Measurements from ENCODE around the gene TRMT61B.

Gene TRMT61B

DNA sequence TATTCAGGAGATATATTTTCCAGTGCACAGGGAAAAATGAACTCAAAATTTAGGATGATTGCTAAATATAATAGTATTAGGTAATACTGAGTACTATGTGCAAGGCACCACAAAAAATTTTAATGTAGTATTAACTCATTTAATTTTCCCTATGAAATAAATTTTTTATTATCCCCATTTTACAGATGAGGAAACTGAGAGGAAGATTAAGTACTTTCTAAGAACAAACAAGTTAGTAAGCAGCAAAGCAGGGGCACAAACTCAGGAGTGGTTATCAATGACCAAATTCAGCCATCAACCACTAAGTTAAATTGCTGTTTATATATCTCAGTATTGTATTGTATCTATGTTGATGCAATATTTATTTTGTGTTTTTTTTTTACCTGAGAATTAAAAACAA lies 45.2 kb downstream of the TRMT61B start:
- no peaks in the 10 kb centered on the region for H3K4me1 Mint-ChIP-seq
- no peaks in the 10 kb centered on the region for H3K36me3 Mint-ChIP-seq (ENCODE audit: low read depth)
- no peak overlapping the region for H3K27ac Mint-ChIP-seq
- no peak for TF ChIP-seq CTCF (IDR thresholded peaks at IDR 0.05; ENCODE audit: unreplicated experiment in 3 of 3)
- no peaks in the 10 kb centered on the region for H3K9me3 Mint-ChIP-seq
- H3K27me3 Mint-ChIP-seq (ENCODE audit: low read depth), result no peaks in the 10 kb centered on the region
- H3K4me3 Mint-ChIP-seq, result no peak overlapping the region

- Mint-ChIP-seq H3K4me1 (no peaks in the 10 kb centered on the region), H3K27me3 (ENCODE audit: low read depth) (no peaks in the 10 kb centered on the region), H3K36me3 (ENCODE audit: low read depth) (no peaks in the 10 kb centered on the region), H3K4me3 (no peak overlapping the region), H3K9me3 (no peaks in the 10 kb centered on the region), H3K27ac (no peak overlapping the region)
- TF ChIP-seq CTCF (IDR thresholded peaks at IDR 0.05; ENCODE audit: unreplicated experiment in 3 of 3), result no peak
These were observed 45.9 kb downstream of the TRMT61B start for GRCh38 chr2:28824207-28824606.

- Mint-ChIP-seq H3K27me3 (ENCODE audit: low read depth) (no peaks in the 10 kb centered on the region), H3K4me3 (no peak overlapping the region), H3K36me3 (ENCODE audit: low read depth) (no peaks in the 10 kb centered on the region), H3K27ac (no peak overlapping the region), H3K4me1 (no peaks in the 10 kb centered on the region), H3K9me3 (no peaks in the 10 kb centered on the region)
- no peak for TF ChIP-seq CTCF (IDR thresholded peaks at IDR 0.05; ENCODE audit: unreplicated experiment in 3 of 3)
These were observed 48.1 kb downstream of the TRMT61B start for GRCh38 chr2:28822036-28822435.

DNA sequence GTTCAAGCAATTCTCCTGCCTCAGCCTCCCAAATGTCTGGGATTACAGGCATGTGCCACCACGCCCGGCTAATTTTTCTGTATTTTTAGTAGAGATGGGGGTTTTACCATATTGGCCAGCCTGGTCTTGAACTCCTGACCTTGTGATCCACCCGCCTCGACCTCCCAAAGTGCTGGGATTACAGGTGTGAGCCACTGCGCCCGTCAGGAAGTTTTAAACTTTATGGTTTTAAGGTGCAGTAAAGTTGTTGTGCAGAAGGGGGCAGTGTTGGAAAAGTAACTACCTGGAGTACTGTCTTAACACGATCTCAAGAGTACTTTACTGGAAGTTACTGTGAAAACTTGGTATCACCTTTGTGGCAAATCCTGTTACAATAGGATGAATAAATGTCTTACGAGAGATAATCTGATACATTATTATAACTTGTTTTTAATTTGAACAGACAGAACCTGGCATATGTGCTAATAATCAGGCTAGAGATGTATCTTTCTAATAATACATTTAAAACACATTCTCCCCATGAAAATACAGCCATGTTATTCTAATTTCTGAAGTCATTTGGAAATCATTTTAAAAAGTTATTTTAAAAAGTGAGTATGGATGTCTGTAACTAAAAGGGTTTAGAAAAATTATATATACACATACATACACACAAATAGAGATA lies 48.7 kb downstream of the TRMT61B start:
- Mint-ChIP-seq H3K9me3 (no peaks in the 10 kb centered on the region), H3K36me3 (ENCODE audit: low read depth) (no peaks in the 10 kb centered on the region)
- peak; percentile 54 to 66 (median 59) for TF ChIP-seq CTCF (IDR thresholded peaks at IDR 0.05; ENCODE audit: unreplicated experiment in 3 of 3)

GRCh38 chr2:28818053-28818452 lies 52.1 kb downstream of the TRMT61B start:
- Mint-ChIP-seq H3K4me1 (no peaks in the 10 kb centered on the region), H3K9me3 (no peaks in the 10 kb centered on the region), H3K27me3 (ENCODE audit: low read depth) (no peaks in the 10 kb centered on the region), H3K36me3 (ENCODE audit: low read depth) (no peaks in the 10 kb centered on the region), H3K27ac (no peak overlapping the region), H3K4me3 (no peak overlapping the region)
- no peak for TF ChIP-seq CTCF (IDR thresholded peaks at IDR 0.05; ENCODE audit: unreplicated experiment in 3 of 3)

More for the DNA sequence above, 48.7 kb downstream of the TRMT61B start:
- H3K27me3 Mint-ChIP-seq (ENCODE audit: low read depth), result no peaks in the 10 kb centered on the region
- H3K4me1 Mint-ChIP-seq, result no peaks in the 10 kb centered on the region
- no peak overlapping the region for H3K4me3 Mint-ChIP-seq
- no peak overlapping the region for H3K27ac Mint-ChIP-seq

Measured in nephron (organoid).